H1 (cell line): ENCODE measurements around the gene SLC66A2. TPM values are rescaled to one million over a fixed set of nuclear protein-coding genes. Genes with fewer than 3 reads are reported as not detected.

Source experiments
- CTCF ChIA-PET: fragments of 300-600 bp; sonication (Branson Sonifier 250); formaldehyde crosslinking; loops from one replicate; lab custom pipeline; 2021; ENCODE audit not compliant: partially characterized antibody; lab: Charles Lee
- POLR2A ChIA-PET: fragments of 300-600 bp; sonication (Branson Sonifier 250); formaldehyde crosslinking; loops from one replicate; lab custom pipeline; 2021; ENCODE audit warnings: inconsistent platforms; ENCODE audit not compliant: partially characterized antibody; lab: Charles Lee
- DNase-seq, 2 experiments: peaks; one replicate each; pipeline versions ENCODE4 v3.0.0 to v3.0.0-alpha.2; 2010 to 2022; ENCODE audit warnings: low spot score in 2 of 2, low read depth in 1 of 2, mixed read lengths in 1 of 2
- FAIRE-seq: peaks from 2 replicates; lab custom pipeline; 2011; peaks lifted over from hg19 to GRCh38; lab: Jason Lieb, UNC
- H2AFZ ChIP-seq: 2 replicates; pipeline ENCODE4 v1.8.1; 2012; ENCODE audit warnings: low read length, inconsistent platforms
- H2AK5ac ChIP-seq: 2 replicates; pipeline ENCODE4 v1.6.1; 2013; ENCODE audit warnings: low read depth, low read length
- H2BK120ac ChIP-seq: replicated peaks from 2 replicates; pipeline ENCODE3; 2013; ENCODE audit warnings: low read depth, low read length, inconsistent platforms
- H2BK12ac ChIP-seq: 2 replicates; pipeline ENCODE4 v1.6.1; 2013; ENCODE audit warnings: low read depth, low read length
- H2BK15ac ChIP-seq: 2 replicates; pipeline ENCODE4 v1.6.1; 2013; ENCODE audit warnings: low read length
- H2BK20ac ChIP-seq: 2 replicates; pipeline ENCODE4 v1.6.1; 2013; ENCODE audit warnings: low read length
- H2BK5ac ChIP-seq: 2 replicates; pipeline ENCODE4 v1.6.1; 2013; ENCODE audit warnings: low read depth, low read length
- H3K14ac ChIP-seq: 2 replicates; pipeline ENCODE4 v1.6.1; 2013; ENCODE audit warnings: inconsistent platforms; ENCODE audit not compliant: insufficient read length
- H3K18ac ChIP-seq: 2 replicates; pipeline ENCODE4 v1.6.1; 2013; ENCODE audit warnings: low read length; ENCODE audit errors: extremely low read depth
- H3K23ac ChIP-seq: 2 replicates; pipeline ENCODE4 v1.6.1; 2013; ENCODE audit warnings: inconsistent platforms; ENCODE audit not compliant: insufficient read length
- H3K23me2 ChIP-seq: 2 replicates; pipeline ENCODE4 v1.6.1; 2013; ENCODE audit warnings: low read depth, low read length
- H3K27ac ChIP-seq: 2 replicates; pipeline ENCODE4 v1.6.1; 2011; ENCODE audit warnings: low read depth, low read length, inconsistent platforms
- H3K27me3 ChIP-seq, 4 experiments: replicated peaks in 1 of 4; 1 replicate in 1 of 4; 2 replicates in 3 of 4; pipeline versions ENCODE4 v1.6.1 to v1.8.1; 2011 to 2013; ENCODE audit warnings: low read length in 3 of 4, mild to moderate bottlenecking in 3 of 4, inconsistent platforms in 2 of 4, mixed read lengths in 2 of 4, moderate library complexity in 1 of 4; ENCODE audit not compliant: control insufficient read depth in 3 of 4, insufficient read depth in 3 of 4; ENCODE audit errors: extremely low read depth in 1 of 4
- H3K36me3 ChIP-seq, 4 experiments: 2 replicates each; pipeline versions ENCODE4 v1.6.1 to v1.8.1; 2011 to 2013; ENCODE audit warnings: mild to moderate bottlenecking in 4 of 4, low read length in 3 of 4, moderate library complexity in 2 of 4, control low read depth in 1 of 4, inconsistent platforms in 1 of 4; ENCODE audit not compliant: insufficient read depth in 4 of 4, control insufficient read depth in 2 of 4
- H3K4ac ChIP-seq: replicated peaks from 2 replicates; pipeline ENCODE3; 2013; ENCODE audit warnings: low read length, low read depth, mixed read lengths, inconsistent platforms; ENCODE audit not compliant: insufficient read length
- H3K4me1 ChIP-seq, 4 experiments: replicated peaks in 1 of 4; 1 replicate in 1 of 4; 2 replicates in 3 of 4; pipeline versions ENCODE4 v1.6.1 to v1.8.1; 2011 to 2013; ENCODE audit warnings: low read length in 3 of 4, inconsistent platforms in 2 of 4, mixed read lengths in 1 of 4; ENCODE audit not compliant: insufficient read depth in 4 of 4, control insufficient read depth in 3 of 4
- H3K4me2 ChIP-seq, 2 experiments: 2 replicates each; pipeline versions ENCODE4 v1.6.1 to v1.8.1; 2011 to 2013; ENCODE audit warnings: low read depth in 2 of 2, low read length in 2 of 2, control low read depth in 1 of 2, inconsistent platforms in 1 of 2, mild to moderate bottlenecking in 1 of 2; ENCODE audit not compliant: insufficient read depth in 1 of 2
- H3K4me3 ChIP-seq, 4 experiments: fragments of 200-600, 300-600 bp in 1 of 4; sonication (generic), shearing (Covaris generic), sonication (Bioruptor Twin) in 1 of 4; 2 replicates each; pipeline versions ENCODE4 v1.5.1 to v1.8.1; 2011 to 2016; ENCODE audit warnings: low read length in 4 of 4, low read depth in 3 of 4, control low read depth in 2 of 4, inconsistent platforms in 2 of 4, mild to moderate bottlenecking in 2 of 4, mixed read lengths in 1 of 4, moderate library complexity in 1 of 4; ENCODE audit not compliant: insufficient read depth in 2 of 4; ENCODE audit errors: extremely low read depth in 1 of 4
- H3K56ac ChIP-seq: replicated peaks from 2 replicates; pipeline ENCODE3; 2013; ENCODE audit warnings: low read depth, mild to moderate bottlenecking, mixed read lengths, low read length, inconsistent platforms; ENCODE audit not compliant: insufficient read length
- H3K79me1 ChIP-seq: 2 replicates; pipeline ENCODE4 v1.6.1; 2013; ENCODE audit warnings: low read depth, low read length, control low read depth
- H3K79me2 ChIP-seq, 2 experiments: 2 replicates each; pipeline versions ENCODE4 v1.6.1 to v1.8.1; 2012 to 2013; ENCODE audit warnings: low read length in 2 of 2, mild to moderate bottlenecking in 2 of 2, inconsistent platforms in 1 of 2; ENCODE audit not compliant: insufficient read depth in 2 of 2, control insufficient read depth in 1 of 2
- H3K9ac ChIP-seq, 4 experiments: replicated peaks in 1 of 4; 1 replicate in 1 of 4; 2 replicates in 3 of 4; pipeline versions ENCODE4 v1.6.1 to v1.8.1; 2011 to 2013; ENCODE audit warnings: low read depth in 3 of 4, low read length in 3 of 4, control low read depth in 2 of 4, mild to moderate bottlenecking in 2 of 4, moderate library complexity in 2 of 4, inconsistent platforms in 1 of 4; ENCODE audit errors: extremely low read depth in 1 of 4
- H3K9me3 ChIP-seq, 2 experiments: 2 replicates each; pipeline versions ENCODE4 v1.6.1 to v1.8.1; 2012 to 2013; ENCODE audit warnings: mild to moderate bottlenecking in 2 of 2, moderate library complexity in 2 of 2, control low read depth in 1 of 2, inconsistent platforms in 1 of 2, low read depth in 1 of 2, low read length in 1 of 2, mixed read lengths in 1 of 2; ENCODE audit not compliant: insufficient read depth in 2 of 2
- H4K20me1 ChIP-seq, 2 experiments: replicated peaks in 1 of 2; 2 replicates each; pipeline versions ENCODE3 to v1.8.1; 2011 to 2013; ENCODE audit warnings: inconsistent platforms in 2 of 2, low read length in 2 of 2, mild to moderate bottlenecking in 1 of 2; ENCODE audit not compliant: insufficient read depth in 2 of 2, control insufficient read depth in 1 of 2
- H4K5ac ChIP-seq: 2 replicates; pipeline ENCODE4 v1.6.1; 2013; ENCODE audit warnings: low read length, low read depth, mixed read lengths, inconsistent platforms; ENCODE audit not compliant: insufficient read length
- H4K8ac ChIP-seq: 2 replicates; pipeline ENCODE4 v1.8.0; 2013; ENCODE audit warnings: mild to moderate bottlenecking, moderate library complexity, low read length, inconsistent platforms; ENCODE audit not compliant: insufficient read depth; ENCODE audit errors: extremely low read depth
- H4K91ac ChIP-seq: replicated peaks from 2 replicates; pipeline ENCODE3; 2013; ENCODE audit warnings: low read length, mixed read lengths, inconsistent platforms; ENCODE audit not compliant: insufficient read length
- KDM5A ChIP-seq: fragments of 200-600 bp; IDR thresholded peaks from 2 replicates; pipeline ENCODE4 v1.7.1; 2012; ENCODE audit warnings: mild to moderate bottlenecking, low read length, inconsistent platforms, mixed read lengths
- MAX ChIP-seq: IDR thresholded peaks from 2 replicates; pipeline ENCODE4 v1.6.1; 2012; ENCODE audit warnings: inconsistent platforms
- POLR2A ChIP-seq, 2 experiments: IDR thresholded peaks; 1 replicate in 1 of 2; 2 replicates in 1 of 2; pipeline ENCODE4 v1.6.1; 2011; ENCODE audit warnings: low read depth in 2 of 2, low read length in 2 of 2, mild to moderate bottlenecking in 2 of 2; ENCODE audit errors: control extremely low read depth in 1 of 2
- POLR2AphosphoS5 ChIP-seq: IDR thresholded peaks from 2 replicates; pipeline ENCODE4 v1.6.1; 2011; ENCODE audit warnings: low read depth, low read length
- POU5F1 ChIP-seq: IDR thresholded peaks from 2 replicates; pipeline ENCODE4 v1.6.1; 2011; ENCODE audit warnings: low read depth, mild to moderate bottlenecking, low read length, moderate library complexity
- SAP30 ChIP-seq: fragments of 300-600 bp; sonication (generic); IDR thresholded peaks from 2 replicates; pipeline ENCODE4 v1.7.1; 2012; ENCODE audit warnings: low read length, moderate library complexity, mild to moderate bottlenecking, inconsistent platforms; ENCODE audit not compliant: insufficient read depth, insufficient replicate concordance
- ZNF274 ChIP-seq: IDR thresholded peaks from 2 replicates; pipeline ENCODE4 v1.7.0; 2012; ENCODE audit warnings: low read length, borderline replicate concordance; ENCODE audit errors: extremely low read depth
- WGBS, 2 experiments: shearing (Covaris generic) in 1 of 2; methylation state at CpG; one replicate each; pipeline versions ENCODE4 v1.1.6 to v1.1.7; 2013 to 2015; ENCODE audit warnings: low lambda C conversion rate in 2 of 2, mixed read lengths in 2 of 2, inconsistent platforms in 1 of 2, low coverage in 1 of 2, missing lambda C conversion rate in 1 of 2; ENCODE audit not compliant: insufficient replicate concordance in 2 of 2, insufficient coverage in 1 of 2, insufficient read length in 1 of 2; ENCODE audit errors: extremely low coverage in 1 of 2, missing lambda C conversion rate in 1 of 2; 5-methylcytosine and 5-hydroxymethylcytosine counted together
- polyA plus RNA-seq, 7 experiments: library from polyadenylated mRNA; depleted of rRNA in 3 of 7; stranded (reverse) in 5 of 7; unstranded in 2 of 7; fragments of >200 nt in 5 of 7; fragments of 200-250 nt in 2 of 7; gene quantifications; 1 replicate in 5 of 7; 2 replicates in 1 of 7; 4 replicates in 1 of 7; pipeline versions ENCODE4 v1.2.1 to v1.2.3, GENCODE V29; 2011 to 2013; ENCODE audit warnings: missing spikeins in 2 of 7, mixed read lengths in 2 of 7
- total RNA-seq: library from RNA; stranded (reverse); fragmentation: NEBNext Ultra II Directional; extraction: Animal tissue kit (Norgen Biotek cat#: 25700); gene quantifications from 2 replicates; pipeline ENCODE4 v1.2.1, GENCODE V29; 2021

Gene SLC66A2
- total and polyA plus RNA-seq, 2 of the 8 experiments (the other 6 are each of a cell fraction or from before 2014, with no cell fraction given): 15.0 to 18.9 TPM

DNA sequence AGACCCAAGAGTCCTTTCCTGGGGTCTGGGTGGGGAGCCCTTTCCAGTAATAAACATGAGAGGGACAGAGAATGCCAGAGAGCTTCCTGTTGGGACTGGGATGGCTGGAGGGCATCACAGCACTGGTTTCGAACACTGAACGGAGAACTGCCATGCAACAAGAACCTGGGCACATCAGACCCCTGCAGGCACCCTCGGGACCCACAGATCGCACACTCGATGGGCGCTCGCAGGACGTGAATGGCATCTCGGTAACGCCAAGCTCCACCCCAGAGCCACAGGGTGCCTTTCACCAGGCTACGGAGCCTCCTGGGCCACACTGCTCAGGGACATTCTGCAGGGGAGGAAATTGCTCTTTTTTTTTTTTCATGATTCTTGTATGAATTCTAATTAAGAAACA lies 25.1 kb downstream of the SLC66A2 start:
- Histone ChIP-seq H2BK20ac (no peak overlapping the region), H2BK15ac (no peak overlapping the region), H3K27ac (no peak overlapping the region), H3K4me3 (no peak overlapping the region), H3K79me1 (no peaks in the 10 kb centered on the region; the same call in 1 of the 2 replicates), H3K18ac (no peak overlapping the region), H3K4ac (no peak overlapping the region), H4K8ac (no peak overlapping the region), H2AFZ (no peak overlapping the region), H4K20me1 (peaks cover 0 to 5% of the 10 kb centered on the region in 2 experiments), H3K27me3 (no peaks in the 10 kb centered on the region), H4K5ac (no peak overlapping the region), H3K56ac (no peak overlapping the region), H3K4me2 (no peak overlapping the region), H4K91ac (no peak overlapping the region), H2BK12ac (no peak overlapping the region), H3K9ac (no peak overlapping the region), H3K9me3 (peaks cover 3 to 14% of the 10 kb centered on the region in 2 experiments; a peak in 2 of 4 replicates), H3K36me3 (no peaks in the 10 kb centered on the region; a peak in 1 of 8 replicates), H3K79me2 (peaks cover 0 to 3% of the 10 kb centered on the region in 2 experiments; a peak in 2 of 4 replicates), H2BK120ac (no peak overlapping the region), H3K23me2 (0 out of 2 replicates have a peak, but pooled peaks cover 2% of the 10 kb centered on the region), H2BK5ac (no peak overlapping the region), H3K14ac (no peak overlapping the region), H3K4me1 (no peaks in the 10 kb centered on the region; a peak in 2 of 7 replicates), H2AK5ac (no peak overlapping the region), H3K23ac (no peak overlapping the region)
- 85% methylated on average over 11 of the region's 11 CpGs; no CpG with 5 or more reads in 1 of the 2 experiments for WGBS, 2 experiments
- FAIRE-seq (no peak), DNase-seq (peak in 1 of 2 experiments; percentile 41)
- CTCF ChIA-PET: interaction anchor here (0.6 to 1.8 kb wide), 6 partner anchors 8 to 327 kb away, joined by 3 to 5 read pairs (median 4); no protein-coding TSS in a partner anchor
- POLR2A ChIA-PET: no interaction called here
- no peak for TF ChIP-seq POU5F1
- no peak for TF ChIP-seq MAX
- no peak for TF ChIP-seq POLR2AphosphoS5
- TF ChIP-seq ZNF274: no peak
- TF ChIP-seq KDM5A: no peak
- TF ChIP-seq POLR2A (IDR thresholded peaks at IDR 0.05; ENCODE audit: control extremely low read depth in 1 of 2, low read depth in 2 of 2, low read length in 2 of 2): no peak
- no peak for TF ChIP-seq SAP30
